Measurements from ENCODE around the gene SMG7.

DNA sequence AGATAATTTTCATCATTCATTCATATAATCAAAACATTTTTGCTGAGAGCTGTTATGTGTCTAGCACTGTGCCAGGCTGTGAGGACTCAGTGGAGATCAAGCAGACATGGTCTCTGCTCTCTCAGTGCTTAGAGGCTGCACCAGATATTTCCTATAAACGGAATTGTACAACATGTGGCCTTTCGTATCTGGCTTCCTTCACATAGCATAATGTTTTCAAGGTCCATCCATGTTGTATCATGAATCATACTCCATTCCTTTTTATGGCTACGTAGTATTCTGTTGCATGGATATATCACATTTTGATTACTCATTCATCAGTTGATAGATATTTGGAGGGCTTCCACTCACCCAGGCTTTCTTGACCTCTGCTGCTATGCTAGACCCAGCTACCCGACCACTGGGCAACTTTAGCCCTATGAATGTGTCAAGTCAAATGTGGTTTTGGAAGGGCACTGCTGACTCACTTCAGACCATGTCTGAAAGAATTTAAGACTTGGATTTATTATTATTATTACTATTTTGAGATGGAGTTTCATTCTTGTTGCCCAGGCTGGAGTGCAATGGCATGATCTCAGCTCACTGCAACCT, 99.5 kb downstream of the SMG7 start:
- TF ChIP-seq, protein P1, sequence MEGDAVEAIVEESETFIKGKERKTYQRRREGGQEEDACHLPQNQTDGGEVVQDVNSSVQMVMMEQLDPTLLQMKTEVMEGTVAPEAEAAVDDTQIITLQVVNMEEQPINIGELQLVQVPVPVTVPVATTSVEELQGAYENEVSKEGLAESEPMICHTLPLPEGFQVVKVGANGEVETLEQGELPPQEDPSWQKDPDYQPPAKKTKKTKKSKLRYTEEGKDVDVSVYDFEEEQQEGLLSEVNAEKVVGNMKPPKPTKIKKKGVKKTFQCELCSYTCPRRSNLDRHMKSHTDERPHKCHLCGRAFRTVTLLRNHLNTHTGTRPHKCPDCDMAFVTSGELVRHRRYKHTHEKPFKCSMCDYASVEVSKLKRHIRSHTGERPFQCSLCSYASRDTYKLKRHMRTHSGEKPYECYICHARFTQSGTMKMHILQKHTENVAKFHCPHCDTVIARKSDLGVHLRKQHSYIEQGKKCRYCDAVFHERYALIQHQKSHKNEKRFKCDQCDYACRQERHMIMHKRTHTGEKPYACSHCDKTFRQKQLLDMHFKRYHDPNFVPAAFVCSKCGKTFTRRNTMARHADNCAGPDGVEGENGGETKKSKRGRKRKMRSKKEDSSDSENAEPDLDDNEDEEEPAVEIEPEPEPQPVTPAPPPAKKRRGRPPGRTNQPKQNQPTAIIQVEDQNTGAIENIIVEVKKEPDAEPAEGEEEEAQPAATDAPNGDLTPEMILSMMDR (IDR thresholded peaks at IDR 0.05): no peak
- TF ChIP-seq EP300 (IDR thresholded peaks at IDR 0.05): no peak

All from tibial nerve (tissue), 4 donors.